ENCODE measurements around the gene MCF2L2.
"Not testable (repeated sequence)": the region's sequence is repeated elsewhere in the genome, so short reads cannot be mapped to it uniquely, and the experiment has no call there.

Gene MCF2L2

DNA sequence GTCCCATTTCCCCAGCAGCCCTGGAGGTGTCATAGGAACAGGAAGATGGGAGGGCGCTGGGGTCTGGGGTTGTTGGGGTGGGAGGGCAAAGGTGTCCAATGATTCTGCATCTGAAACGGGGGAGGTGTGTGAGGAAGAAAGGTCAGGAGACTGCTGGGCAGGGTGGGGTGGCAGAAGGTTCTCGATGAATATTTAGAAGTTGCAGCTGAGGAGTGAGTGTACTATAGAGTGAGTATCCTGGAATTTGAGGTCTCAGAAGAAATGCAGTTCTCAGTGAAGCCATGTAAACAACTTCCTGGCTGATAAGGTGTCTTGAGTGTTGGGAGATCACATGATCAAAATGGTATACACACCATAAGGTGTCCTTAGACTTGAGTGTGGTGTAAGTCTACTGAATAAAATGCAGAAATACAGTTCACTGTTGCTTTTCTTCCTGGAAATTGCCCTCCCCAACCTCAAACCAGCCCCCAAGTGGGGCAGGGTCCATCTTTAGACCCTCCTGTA is 165.5 kb downstream of the MCF2L2 start:
- no peak for DNase-seq

DNA sequence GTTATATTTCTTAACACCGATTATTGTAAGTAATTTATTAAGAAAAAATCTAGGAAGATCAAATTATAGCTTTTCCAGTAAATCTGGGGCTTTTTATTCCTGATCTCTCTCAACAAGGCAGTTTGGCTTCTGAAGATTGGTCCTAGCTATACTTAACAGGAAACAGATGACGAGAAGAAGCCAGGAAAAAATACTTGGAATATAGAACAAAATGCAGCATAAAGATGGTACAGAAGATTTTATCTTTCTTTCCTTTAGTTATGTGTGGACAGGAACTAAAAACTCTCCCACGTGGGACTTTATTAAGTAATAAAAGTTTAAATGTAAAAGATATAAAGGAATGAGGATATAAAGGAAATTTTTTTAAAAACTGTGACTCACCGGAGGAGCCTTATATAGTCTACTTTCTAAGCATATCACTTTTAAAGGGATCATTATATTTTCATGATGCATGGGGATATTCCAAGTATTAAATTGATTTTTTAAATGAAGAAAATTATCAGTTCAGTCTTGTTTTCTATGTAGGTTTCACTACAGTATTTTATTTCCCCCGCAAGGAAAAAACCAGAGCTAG is 167.2 kb downstream of the MCF2L2 start:
- DNase-seq, result no peak

DNA sequence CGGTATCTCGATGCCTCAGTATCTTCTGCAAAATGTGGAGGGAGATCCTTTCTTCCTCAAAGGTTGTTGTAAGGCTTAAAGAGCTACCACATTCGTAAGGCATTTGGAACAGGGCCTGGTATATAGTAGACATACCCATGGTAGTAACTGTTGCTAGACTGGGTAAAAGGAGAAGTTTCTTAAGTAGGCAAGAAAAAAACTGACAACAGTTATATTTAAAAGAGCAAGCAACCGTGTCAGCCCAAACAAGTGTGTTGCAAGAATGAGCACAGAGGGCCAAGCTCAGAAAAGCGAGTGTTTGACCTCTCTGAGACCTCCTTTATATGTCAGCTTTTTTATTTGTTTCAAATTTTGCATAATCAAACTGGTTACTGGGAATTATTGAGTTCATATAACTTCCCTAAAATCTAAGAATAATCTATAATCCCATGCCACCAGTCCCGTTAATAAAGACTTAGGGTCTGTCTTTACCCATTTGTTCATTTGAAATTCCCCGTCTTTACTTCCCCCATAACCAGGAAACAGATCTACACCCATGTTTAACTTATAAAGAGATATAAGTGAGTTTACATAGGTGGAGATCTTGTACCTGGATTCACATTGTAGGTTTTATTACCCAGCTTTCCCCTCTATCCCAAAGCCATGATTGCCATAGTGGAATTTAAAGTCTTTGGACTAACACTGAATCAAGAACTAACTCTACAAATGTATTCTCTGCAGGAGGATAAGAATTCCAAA is 168.1 kb downstream of the MCF2L2 start:
- no peak for DNase-seq

DNA sequence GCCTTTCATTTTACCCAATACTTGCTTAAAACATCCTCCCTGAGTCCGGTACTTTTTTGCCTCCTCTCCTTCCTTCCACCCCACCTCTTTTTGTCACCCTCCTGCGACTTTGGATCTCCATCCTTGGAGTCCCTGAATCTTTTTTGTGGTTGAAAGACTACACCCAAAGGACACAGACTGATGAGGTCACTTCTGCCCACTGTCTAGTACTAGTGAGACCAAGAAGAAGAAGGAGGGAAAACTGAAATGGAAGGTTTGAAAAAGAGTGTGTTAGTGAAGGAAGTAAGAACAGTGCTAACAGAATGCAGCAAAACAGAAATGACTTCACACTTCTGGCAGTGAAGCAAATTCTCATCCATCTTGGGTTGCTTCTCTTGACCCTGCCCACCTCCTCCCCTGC is 168.8 kb downstream of the MCF2L2 start:
- no peak for DNase-seq

DNA sequence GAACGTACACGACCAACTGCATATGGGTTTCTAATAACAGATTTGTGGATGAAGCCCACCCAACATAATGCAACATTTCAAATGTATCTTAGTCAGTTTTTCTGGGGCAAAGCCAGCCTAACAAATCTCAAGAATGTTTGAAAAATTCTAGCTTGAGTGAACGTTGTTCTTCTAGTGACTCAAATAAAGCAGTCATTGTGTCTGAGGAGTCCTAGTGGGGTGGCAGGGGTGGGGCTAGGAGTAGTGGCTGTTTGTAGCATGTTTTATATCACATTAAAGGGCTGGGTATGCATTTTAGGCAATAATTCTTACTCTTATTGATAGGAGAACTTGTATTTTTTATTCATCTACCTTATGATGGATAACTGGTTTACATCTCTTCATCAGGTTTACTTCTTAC is 169.3 kb downstream of the MCF2L2 start:
- no peak for DNase-seq

DNA sequence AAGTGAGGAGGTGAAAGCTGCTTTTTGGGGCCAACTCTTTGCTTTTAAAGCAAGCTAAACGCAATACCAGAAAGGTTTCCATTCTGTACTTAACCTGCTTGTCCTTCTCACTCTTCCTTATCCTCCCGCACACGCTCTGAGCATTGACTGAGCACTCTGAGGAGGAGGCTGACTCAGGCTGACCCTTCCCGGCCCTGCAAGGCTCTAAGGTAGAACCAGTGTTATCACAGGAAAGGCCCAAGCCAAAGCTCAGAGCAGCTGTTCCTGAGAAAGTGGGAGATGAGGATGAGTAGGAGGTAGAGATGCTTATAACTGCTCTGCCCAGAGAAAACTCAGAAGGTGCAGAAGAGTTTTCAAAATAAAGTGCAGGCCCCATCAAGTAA is 173.1 kb downstream of the MCF2L2 start:
- DNase-seq, result no peak

DNA sequence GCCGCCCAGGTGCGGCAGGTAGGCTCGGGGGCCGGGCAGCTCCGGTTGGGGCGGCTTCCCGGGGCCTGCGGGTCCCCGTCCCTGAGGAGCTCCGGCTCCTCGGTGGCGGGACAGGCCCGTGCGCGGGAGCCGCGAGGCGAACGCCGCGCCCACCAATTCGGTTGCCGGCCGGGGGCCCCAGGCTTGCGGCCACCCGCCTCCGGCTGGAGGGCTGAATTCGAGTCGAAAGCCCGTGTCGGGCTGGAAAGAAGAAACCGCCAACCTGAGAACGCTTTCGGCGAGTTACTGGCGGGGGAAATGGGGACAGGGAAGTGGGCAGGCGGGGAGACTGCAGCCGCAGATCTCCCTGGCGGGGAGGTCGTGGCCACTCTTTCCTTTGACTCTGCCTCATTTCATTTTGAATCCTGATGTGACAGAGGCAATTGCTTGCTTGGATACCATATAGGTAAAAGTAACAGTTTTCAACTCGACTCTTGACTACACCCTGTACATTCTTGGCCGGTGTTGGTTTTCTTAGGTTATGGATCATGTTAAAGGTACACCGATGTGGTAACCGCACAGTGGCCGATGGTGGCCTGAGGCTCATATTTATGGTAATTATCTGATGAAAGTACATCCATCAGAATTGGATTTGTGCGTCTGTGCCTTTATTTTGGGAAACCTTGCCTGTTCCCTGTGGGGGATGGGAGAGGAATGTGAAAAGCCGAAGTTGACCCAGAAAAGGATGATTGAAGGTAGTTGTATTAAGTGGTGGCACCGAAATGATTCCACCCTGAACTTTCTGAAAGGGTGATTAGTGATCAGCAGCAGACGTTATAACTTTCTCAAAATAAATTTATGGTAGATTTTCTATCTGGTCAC is 173.7 kb downstream of the MCF2L2 start:
- no peak for DNase-seq

DNA sequence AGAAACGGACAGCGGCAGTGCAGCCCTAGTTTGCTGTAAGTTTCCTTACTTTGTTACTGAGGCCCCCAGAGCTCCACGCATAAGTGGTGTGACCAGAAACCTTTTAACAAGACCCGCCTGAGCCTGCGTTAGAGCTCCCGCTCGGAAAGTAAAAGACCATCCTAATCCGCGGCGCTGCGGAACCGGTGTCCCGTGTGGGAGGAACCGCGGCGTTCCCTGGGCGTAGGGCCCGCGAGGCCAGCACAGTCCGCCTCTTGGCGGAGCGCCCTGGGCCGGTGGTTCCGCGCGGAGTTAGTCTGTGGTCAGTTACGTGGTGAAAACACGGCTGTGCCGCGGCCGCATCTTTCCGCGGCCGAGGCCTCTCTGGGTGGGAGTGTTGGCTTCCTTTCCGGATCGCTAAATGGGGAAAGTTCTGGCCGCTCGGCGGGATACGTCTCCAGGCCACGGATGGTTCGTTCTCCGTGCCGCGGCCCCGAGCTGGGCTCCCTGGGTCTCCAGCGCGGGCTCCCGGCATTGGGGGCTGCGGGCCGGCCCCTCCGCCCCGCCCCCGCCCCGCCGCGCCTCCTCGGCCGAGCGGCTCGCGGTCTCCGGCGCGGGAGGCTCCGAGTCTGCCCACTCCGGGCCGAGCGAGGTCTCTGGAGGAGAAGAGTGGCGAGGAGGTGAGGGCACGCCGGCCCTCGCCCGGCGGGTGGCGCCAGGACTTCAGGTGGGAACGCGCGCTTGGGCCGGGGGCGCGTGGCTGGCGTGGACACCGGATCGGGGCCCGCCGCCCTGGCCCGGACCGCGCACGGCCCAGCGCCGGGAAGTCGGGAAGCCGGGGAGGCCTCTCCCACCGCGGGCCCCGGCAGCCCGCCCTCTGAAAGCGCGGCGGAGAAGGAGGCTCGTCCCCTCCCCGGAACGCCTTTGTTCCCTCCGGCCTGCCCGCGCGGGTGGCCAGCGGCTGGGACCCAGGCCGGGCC is 174.6 kb downstream of the MCF2L2 start:
- peak in 1 of 2 experiments; percentile 31 for DNase-seq

DNA sequence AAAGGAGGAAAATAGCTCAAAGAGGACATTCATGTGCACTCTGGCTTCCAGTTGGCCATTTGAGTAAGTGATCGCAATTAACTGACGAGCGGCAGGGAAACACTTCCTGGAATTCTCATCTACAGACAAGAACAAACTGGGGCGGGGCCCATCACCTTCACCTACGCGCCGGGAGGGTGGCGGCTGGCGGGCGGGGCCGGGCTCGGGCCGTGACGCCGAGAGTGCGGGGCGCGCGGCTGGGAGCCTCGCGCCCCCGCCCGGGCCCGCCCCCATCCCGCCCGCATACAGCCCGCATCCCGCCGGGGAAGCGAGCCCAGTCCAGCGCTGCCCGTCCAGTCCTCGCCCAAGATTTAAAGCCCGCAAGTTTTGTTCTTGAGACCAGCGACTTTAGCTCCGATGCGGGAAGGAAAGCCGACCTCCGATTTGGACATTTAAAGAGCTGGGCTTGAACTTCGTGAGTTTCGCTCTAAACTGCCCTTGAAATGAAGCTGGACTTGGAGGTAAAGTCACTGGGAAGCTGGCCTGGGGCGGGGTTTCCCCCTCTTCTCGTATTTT is 175.4 kb downstream of the MCF2L2 start, which contains the start of gene B3GNT5:
B3GNT5 (plus strand) TSS at position 281 of the 555 bp plus-strand sequence. CDS start 16,546 bp downstream, outside the sequence.
- peak in 1 of 2 experiments; percentile 31 for DNase-seq

DNA sequence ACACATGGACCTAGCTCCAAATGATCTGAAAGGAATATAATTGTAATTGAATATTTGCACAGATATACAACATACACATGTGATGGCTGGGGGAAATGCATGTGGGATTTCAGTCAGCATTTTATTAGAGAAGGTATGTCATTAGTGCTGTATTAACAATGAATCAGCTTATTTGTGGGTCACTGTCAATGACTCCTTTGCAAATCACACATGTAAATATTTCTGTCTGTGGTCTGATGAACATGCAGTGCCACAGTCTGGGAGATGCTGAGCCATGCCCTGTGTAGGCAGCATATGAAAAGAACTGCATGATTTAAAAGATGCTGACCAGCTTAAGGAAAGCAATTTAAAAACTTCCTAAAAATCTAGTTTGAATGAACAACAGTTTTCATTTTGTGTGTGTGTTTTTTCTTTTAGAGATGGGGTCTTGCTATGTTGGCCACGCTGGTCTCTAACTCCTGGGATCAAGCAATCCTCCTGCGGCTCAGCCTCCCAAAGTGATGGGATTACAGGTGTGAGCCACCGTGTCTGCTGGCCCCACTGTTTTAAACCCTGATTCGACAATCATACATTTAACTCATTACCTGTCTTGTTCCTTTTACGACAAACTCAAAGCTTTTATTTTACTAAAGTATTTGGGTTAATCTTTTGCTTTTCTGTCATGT is 176.2 kb downstream of the MCF2L2 start:
- no peak for DNase-seq

DNA sequence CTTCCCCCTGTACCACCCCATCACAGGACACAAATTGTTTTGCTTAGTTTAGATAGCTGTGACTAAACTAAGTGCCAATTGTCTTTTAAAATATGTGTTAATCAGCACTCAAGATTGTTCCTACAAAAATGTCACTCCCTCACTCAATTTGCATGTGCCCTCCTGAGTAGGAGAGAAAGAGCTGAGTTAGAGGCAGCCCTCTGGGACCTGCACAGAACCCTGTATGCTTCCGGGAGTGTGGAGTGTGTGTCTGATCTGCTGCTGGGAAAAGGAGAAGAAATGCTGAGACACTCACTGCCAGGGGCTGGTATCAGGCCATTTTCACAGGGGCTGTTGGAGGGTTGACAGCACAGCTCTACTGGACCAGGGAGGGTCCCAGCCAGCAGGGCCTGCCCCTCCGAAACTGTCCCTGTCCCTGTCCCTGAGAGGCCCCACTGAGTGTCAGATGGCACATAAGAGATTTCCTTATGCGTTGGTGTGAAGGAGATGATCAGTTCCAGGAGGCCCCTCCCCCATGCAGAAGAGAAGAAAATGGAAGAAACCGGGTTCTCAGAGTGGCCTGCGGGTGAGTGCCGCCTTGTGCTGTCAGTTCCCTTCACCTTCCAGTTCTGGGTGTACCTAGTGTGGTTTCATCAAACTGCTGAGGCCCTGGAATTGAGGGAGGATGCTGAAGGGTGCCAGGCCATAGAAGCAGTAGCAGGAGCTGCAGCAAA is 179.3 kb downstream of the MCF2L2 start:
- no peak for DNase-seq

DNA sequence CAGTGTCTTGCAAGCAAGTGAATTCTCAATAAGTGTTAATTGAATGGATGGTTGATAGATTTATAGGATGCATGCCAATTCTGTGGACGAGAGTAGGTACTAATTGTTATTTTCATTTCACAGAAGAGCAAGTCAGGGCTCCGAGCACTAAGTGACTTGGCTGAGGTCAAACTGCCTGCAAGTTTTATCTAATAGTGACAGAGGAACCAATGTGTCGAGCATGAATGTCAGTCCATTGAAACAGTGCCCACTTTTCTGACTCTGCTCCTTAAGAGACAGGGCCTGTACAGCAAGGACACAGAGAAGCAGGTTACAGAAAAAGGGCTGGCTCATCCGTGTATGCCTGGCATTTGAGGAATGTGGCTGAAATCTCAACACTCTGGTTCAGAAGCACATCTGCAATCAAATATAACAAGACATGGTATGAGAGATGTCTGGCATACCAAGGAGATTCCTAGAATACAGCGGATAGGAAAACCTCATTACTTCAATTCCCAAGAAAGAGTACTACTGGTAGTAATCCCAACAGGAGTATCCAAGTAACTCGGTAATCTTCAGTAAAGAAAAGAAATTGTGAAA is 181.3 kb downstream of the MCF2L2 start:
- DNase-seq, result no peak

DNA sequence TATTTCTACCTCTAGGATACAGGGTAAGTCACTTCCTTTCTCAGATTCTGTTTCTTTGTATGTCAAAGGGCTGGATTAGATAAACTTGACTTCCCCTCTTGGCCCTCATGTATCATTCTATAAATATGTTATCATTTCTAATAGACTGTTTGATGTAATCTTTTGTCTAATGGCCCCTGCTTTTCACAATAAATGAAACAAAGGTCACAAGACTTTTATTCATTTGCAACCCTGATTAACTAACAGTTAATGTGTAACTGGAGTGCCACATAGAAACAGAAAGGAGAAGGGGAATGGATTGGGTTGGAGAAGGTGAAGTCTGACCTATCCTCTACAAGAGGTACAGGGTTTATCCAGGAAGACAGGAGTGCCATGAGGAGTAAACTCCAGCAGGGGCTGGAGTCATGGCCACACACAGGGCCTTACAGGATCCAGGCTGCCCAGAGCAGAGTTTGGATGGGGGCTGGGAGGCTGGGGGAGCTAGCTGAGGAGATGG is 183.4 kb downstream of the MCF2L2 start:
- no peak for DNase-seq

DNA sequence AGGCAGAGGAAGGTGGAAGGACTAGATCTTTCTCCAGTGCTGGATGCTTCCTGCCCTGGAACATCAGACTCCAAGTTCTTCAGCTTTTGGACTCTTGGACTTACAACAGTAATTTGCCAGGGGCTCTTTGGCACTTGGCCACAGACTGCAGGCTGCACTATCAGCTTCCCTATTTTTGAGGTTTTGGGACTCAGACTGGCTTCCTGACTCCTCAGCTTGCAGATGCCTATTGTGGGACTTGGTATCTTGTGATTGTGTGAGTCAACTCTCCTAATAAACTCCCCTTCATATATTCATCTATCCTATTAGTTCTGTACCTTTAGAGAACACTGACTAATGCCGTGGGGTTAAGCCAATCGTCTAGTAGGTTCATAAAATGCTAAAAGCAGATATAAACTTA is 184.2 kb downstream of the MCF2L2 start:
- no peak for DNase-seq

DNA sequence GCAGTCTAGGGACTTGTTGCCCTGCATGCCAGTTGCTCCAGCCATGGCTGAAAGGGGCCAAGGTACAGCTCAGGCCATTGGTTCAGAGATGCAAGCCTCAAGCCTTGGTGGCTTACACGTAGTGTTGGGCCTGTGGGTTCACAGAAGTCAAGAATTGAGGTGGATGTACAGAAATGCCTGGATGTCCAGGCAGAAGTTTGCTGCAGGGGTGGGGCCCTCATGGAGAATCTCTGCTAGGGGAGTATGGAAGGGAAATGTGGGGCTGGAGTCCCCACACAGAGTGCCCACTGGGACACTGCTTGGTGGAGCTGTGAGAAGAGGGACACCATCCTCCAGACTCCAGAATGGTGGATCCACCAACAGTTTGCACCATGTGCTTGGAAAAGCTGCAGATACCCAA is 186.0 kb downstream of the MCF2L2 start:
- DNase-seq, result no peak

DNA sequence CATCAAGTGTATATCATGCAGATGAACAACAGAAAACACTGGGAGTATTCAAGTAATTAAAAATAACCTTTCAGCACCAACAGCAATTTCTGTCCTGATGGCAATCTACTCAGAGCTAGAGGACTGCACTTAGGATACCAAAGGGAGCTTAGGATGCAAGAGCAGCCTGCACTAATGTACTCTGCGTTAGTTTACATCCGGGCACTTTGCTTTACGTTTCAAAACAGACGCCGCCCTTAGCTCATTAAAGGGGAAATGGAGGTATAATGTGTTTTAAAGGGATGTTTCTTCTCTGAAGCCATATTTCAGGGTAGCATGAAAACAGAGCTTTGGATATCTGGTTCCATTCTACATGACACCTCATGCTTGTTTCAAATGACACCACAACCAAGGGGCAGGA is 189.4 kb downstream of the MCF2L2 start:
- DNase-seq, result no peak

DNA sequence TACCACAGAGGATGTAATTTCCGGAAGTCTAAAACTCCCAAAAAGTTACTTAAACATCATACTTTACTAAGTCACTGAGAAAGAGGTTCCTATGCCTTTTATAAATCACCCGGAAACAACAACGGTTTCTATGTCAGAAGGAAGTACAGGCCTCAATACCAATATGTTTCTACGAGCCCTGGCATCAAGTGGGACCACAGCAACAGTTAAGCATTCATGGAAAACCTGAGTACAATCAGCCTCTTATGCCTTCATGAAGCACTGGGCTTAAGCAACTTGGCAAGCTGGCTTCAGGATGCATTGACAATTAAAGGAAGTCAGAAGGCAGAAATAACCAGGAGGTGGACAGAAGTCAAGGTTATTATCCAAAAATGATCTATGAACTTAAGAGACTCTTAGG is 194.5 kb downstream of the MCF2L2 start:
- DNase-seq, result no peak

DNA sequence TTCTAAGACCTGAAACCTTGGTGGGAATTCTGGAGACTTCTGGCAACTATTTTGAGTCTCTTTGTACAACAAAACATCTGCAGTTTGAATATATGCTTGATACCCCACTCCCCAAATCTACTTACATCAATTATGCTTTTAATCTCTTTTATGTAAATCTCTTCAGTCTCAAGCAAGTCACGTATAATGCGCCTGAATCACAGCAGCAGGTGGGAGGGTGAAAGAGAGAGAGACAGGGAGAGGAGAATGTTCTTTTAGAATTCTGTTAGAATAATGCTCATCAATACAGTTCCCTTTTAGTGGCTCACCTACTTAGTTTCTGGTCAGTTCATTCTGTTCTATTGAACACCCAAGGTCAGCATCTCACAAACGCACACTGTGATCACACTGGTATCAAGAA is 197.6 kb downstream of the MCF2L2 start:
- DNase-seq, result peak in 1 of 2 experiments; percentile 44

DNA sequence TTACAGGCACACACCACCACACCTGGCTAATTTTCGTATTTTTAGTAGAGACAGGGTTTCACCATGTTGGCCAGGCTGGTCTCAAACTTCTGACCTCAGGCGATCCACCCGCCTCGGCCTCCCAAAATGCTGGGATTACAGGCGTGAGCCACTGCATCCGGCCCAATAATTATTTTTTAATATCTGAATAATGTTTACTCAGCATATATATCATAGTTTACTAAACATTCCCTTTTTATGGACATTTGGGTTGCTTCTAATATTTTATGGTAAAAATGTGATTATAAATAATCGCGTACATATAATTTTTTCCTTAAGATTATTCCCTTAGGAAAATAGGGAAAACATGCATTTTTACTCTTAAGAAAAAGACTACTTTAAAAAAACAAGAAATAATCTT is 198.2 kb downstream of the MCF2L2 start:
- DNase-seq, result not testable (repeated sequence)

DNA sequence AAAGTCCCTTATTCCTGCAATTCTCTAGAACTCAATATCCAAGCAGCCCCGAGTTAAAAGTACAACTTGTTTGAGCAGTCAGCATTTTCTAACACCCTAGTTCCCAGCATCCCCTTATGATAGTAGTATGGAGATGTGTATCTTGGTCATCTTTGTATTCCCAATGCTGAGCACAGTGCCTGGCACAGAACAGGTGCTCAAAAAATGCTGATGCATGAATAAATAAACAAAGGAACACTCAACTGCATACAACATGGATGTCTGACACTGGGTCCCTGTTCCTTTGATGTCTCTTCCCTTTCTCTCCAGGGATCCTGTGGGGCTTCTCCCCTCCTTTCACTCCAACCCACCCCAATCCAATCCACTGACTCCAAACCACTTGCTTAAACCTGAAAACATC is 199.2 kb downstream of the MCF2L2 start:
- no peak for DNase-seq
